Germinal center (tissue), 1 donor: Measurements from ENCODE around the gene SLC25A51.

Source experiments
- DNase-seq: peaks from one replicate; pipeline ENCODE4 v3.0.0; 2012; ENCODE audit warnings: mixed read lengths, low spot score

Gene SLC25A51, protein sequence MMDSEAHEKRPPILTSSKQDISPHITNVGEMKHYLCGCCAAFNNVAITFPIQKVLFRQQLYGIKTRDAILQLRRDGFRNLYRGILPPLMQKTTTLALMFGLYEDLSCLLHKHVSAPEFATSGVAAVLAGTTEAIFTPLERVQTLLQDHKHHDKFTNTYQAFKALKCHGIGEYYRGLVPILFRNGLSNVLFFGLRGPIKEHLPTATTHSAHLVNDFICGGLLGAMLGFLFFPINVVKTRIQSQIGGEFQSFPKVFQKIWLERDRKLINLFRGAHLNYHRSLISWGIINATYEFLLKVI

DNA sequence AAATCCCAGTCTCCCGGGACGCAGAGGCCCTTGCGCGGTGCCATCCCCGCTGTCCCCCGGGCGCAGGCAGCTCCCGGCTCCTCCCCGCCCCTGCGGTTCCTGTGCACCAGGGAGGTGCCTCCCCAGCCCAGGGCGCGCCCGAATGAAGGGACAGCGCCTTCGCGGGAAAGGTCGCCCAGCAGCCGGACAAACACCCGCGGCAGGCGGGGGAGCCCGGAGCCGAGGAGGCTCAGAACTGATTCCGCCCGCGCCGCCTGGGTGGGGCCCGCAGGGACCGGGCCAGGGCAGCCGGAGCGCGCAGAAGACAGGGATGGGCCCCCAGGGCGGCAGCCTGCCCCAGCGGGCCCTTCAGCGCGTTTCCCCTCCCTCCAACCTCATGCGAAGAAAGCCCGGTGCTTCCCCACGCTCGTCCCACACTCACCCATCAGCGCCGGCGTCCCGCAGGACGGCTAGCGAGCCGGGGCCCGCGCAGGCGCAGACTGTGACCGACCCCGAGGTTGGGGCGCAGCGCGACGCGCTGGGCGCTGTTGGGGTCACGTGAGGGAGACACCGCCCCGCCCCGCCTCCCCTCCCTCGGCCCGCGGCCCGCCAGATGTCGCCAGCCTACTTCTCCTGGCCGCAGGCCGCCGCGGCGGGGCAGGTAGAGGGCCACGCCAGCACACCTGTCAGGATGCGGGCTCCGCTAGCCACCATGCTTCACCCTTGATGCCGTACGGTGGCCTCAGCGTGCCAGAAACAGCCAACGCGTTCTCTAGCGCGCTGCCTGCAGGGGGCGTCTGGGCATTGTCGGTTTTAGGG is at the start of gene SLC25A51:
TSS of gene SLC25A51 (minus strand) at position 481 of the 798 bp plus-strand sequence. CDS start 15,577 bp downstream, outside the sequence.
- DNase-seq: peak; percentile 97

DNA sequence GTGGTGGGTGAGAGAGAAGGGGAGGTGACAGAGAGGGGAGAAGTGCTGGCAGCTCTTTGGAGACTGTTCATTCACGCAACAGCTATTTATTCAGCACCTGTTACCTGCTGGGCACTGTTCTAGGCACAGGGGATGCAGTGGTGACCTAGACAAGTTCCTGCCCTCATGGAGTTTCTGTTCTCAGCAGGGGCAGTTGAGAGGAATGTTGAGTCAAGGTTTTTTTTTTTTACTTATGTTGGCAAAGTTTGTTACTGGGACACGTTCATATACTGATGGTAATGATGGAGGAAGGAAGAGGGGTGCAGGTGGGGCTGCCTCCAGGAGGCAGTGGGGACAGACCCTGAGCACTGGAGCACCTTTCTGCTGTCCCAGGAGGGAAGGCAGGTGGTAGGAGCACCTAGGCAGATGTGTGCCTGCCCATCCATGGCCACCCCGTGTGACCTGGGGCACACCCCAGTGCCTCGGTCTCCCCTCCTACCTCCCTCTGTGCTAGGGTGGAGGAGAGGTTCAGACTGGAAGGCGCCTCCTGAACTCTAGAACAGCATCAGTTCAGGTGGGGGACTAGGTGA is 49.4 kb upstream of the SLC25A51 start:
- DNase-seq: no peak

DNA sequence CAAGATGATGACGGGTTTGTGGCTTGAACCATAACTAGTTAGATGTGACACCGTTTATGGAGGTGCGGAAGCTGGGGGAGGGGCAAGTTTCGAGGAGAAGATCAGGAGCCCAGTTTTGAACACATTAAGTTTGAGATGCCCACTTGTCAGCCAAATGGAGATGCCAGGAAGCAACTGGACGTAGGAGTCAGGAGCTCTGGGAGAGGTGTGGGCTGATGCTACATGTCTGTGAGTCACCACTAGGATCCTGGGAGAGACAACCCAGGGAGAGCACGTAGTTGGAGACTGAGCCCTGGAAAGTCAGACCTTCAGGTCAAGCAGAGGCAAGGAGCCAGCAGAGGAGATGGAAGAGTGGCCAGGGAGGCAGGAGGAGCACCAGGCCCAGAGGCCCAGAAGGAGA is 48.8 kb upstream of the SLC25A51 start:
- DNase-seq: no peak

- DNase-seq: no peak
Observed at GRCh38 chr9:37951671-37952449, 47.9 kb upstream of the SLC25A51 start.

DNA sequence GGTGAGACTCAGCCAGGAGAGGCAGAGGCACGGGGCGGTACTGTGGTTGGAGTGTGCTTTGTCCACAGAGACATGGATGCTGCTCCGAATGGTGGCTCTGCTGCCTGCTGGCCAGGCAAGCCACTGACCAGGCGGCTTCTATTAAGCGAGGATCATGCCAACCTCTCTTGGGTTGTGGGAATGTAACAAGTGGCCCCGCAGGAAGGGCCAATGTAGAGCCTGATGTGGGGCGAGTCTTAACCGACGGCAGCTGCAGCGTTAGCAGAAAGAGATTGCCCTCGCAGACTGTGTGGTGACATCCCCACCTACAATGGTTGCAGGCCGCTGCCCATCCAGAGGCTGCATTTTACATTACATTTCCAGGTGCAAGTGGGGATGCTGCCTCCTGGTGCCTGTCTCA is 46.6 kb upstream of the SLC25A51 start:
- no peak for DNase-seq

DNA sequence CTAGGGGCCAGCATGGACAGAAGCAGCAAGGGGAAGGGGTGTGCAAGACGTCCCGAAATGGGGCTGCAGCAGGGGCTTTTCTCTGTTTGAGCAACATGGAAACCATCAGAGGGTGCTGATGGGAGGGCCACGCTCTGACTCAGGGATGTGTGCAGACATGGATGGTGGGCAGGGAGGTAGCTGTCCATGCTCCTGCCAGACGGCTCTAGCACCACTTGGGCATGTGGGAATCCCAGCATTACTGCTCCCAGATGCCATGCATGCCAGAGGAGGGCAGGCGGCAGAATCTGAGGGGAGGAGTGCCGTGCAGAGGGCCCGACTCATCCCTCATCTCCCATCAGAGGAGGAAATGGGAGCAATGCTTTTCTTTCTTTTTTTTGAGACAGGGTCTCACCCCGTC is 45.6 kb upstream of the SLC25A51 start:
- DNase-seq: no peak

GRCh38 chr9:37948417-37948980 is 44.6 kb upstream of the SLC25A51 start:
- DNase-seq: no peak

DNA sequence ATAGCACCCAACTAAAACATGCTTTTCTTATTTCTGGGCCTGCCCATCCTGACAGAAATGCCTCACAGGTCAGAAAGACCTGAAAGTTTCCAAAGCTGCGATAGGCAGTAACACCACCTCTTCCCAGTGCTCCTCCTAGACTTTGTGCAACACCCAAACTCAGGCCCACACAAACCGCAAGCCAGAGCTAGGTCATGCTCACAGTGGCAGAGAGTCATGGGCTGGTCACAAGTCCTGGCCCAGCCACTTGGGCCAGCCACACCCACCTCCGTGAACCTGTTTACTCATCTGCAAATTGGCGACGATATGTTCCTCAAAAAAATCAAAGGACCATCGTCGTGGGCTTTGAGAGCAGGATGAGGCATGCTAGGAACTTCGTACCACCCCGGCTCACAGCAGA is 44.0 kb upstream of the SLC25A51 start:
- DNase-seq: no peak

DNA sequence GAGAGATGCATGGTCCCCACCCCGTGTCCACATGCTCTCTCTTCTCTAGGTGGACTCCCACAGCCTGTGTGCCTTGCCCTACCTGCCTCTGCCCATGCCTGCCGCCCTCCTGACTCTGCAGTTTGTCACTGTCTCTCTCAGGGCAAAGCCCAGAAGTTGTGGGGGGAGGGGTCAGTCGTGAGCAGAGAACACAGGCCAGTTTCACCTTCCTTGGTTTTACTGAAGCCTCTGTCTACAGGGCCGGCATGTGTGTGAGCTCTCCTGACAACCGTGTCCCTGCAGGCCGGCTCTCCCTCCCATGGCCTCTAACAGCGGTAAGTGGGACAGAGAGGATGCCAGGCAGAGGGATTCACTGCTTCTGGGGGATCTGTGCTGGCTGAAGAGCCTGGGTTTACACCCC is 43.5 kb upstream of the SLC25A51 start:
- no peak for DNase-seq

GRCh38 chr9:37946971-37947370 is 43.0 kb upstream of the SLC25A51 start:
- no peak for DNase-seq

GRCh38 chr9:37946041-37946440 is 42.1 kb upstream of the SLC25A51 start:
- DNase-seq: no peak

GRCh38 chr9:37944671-37945481 is 40.9 kb upstream of the SLC25A51 start:
- no peak for DNase-seq

GRCh38 chr9:37944266-37944650 is 40.3 kb upstream of the SLC25A51 start:
- DNase-seq: no peak

DNA sequence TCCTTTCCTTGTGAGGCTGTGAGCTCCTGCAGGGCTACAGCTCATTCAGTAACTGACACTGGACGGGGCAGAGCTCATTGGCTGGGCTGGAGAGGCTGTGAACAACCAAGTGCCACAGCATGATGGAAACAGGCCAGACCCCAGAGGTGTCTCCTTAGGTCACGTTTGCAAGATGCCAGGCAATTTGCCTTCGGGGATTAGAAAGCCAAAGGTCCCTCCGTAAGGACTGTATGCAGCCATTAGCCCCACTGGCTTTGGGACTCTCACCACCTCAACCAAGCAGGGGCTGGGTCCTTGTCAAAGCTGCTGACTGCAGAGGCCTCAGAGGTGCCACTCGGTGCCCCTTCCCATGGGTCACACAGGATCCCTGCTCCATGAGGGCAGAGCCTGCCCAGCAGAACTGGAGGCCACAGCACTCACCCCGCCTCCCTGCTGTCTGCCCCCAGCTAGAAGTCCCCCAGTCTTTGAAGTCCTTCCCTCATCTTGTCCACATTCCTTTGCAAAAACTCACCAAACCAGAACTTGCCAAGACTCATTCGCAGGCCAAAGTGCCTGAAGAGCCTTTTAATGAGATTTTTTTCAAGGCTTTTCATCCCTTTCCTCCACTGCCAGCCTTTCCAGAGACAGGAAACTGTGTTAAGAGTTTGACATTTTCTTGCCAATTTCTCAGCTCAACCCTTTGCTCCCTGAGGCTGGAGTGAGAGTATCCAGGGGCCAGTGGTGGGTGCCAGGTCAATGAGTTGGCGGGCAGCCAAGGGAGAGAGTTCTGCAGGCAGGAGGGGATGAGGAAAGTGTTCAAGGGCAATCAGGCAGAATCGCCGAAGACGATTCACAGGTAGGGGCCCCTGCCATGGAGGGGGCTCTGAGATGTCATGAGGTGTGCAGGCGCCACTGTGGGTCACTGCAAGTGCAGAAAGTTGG is 39.7 kb upstream of the SLC25A51 start:
- DNase-seq: no peak

GRCh38 chr9:37942621-37943344 is 38.9 kb upstream of the SLC25A51 start:
- no peak for DNase-seq

GRCh38 chr9:37941253-37941652 is 37.3 kb upstream of the SLC25A51 start:
- no peak for DNase-seq

- no peak for DNase-seq
Observed at GRCh38 chr9:37939575-37940095, 35.7 kb upstream of the SLC25A51 start.

- DNase-seq: no peak
Observed at GRCh38 chr9:37938121-37938891, 34.4 kb upstream of the SLC25A51 start.
